ENCODE measurements around the gene TNRC18. TPM values are rescaled to one million over a fixed set of nuclear protein-coding genes. Genes with fewer than 3 reads are reported as not detected.

Gene TNRC18
- total and polyA plus RNA-seq, 9 of the 15 experiments (the other 6 are each of a cell fraction or from before 2014, with no cell fraction given), result 0.03 to 43.2 (median 18.0) TPM

DNA sequence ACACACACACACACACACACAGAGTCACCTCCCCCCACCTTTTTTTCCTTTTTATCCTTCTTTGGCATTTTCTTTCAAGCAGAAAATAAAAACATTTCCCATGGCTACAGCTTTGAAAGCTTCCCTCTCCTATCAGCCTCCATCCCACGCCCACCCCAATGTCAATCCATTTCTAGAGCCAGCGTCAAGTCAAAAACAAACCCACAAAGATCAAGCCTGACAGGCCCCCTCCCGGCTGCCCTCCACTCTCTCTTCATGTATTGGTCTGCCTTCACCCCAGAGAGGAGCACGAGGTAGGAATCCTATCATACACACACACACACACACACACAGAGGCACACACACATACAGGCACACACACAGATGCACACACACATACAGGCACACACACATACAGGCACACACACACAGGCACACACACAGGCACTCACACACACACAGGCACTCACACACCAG lies 8.0 kb upstream of the TNRC18 start (continued):
- peak in 1 of 2 experiments; percentile 64; a peak in 1 of 4 replicates for TF ChIP-seq MLLT1 (IDR thresholded peaks at IDR 0.05)
- no peak for TF ChIP-seq SP1 (CRISPR knock-in tag; IDR thresholded peaks at IDR 0.05)
- TF ChIP-seq, protein P1, sequence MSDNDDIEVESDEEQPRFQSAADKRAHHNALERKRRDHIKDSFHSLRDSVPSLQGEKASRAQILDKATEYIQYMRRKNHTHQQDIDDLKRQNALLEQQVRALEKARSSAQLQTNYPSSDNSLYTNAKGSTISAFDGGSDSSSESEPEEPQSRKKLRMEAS (CRISPR knock-in tag; IDR thresholded peaks at IDR 0.05), result 0 out of 2 replicates have a peak, but pooled peaks have one; percentile 31
- no peak for TF ChIP-seq BCL6 (CRISPR knock-in tag; IDR thresholded peaks at IDR 0.05)
- no peak for TF ChIP-seq HIVEP1 (CRISPR knock-in tag; IDR thresholded peaks at IDR 0.05)
- no peak for TF ChIP-seq FOXP4 (CRISPR knock-in tag; IDR thresholded peaks at IDR 0.05; ENCODE audit: borderline replicate concordance)
- no peak for TF ChIP-seq KLF10 (CRISPR knock-in tag; IDR thresholded peaks at IDR 0.05)
- no peak for TF ChIP-seq RBBP5 (IDR thresholded peaks at IDR 0.05; ENCODE audit: borderline replicate concordance, insufficient read depth, low read length, poor library complexity, severe bottlenecking)
- no peak for TF ChIP-seq CEBPG (CRISPR knock-in tag; IDR thresholded peaks at IDR 0.05)
- no peak for TF ChIP-seq CEBPG (tag; conservative IDR thresholded peaks at IDR 0.05 in 1 of 2, IDR thresholded peaks at IDR 0.05 in 1 of 2)
- no peak for TF ChIP-seq ZNF324 (CRISPR knock-in tag; IDR thresholded peaks at IDR 0.05)
- TF ChIP-seq ZNF668 (CRISPR knock-in tag; IDR thresholded peaks at IDR 0.05), result no peak
- TF ChIP-seq, protein P2, sequence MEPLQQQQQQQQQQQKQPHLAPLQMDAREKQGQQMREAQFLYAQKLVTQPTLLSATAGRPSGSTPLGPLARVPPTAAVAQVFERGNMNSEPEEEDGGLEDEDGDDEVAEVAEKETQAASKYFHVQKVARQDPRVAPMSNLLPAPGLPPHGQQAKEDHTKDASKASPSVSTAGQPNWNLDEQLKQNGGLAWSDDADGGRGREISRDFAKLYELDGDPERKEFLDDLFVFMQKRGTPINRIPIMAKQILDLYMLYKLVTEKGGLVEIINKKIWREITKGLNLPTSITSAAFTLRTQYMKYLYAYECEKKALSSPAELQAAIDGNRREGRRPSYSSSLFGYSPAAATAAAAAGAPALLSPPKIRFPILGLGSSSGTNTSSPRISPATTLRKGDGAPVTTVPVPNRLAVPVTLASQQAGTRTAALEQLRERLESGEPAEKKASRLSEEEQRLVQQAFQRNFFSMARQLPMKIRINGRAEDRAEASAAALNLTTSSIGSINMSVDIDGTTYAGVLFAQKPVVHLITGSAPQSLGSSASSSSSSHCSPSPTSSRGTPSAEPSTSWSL (CRISPR knock-in tag; IDR thresholded peaks at IDR 0.05; ENCODE audit: borderline replicate concordance), result no peak
- TF ChIP-seq, protein P3, sequence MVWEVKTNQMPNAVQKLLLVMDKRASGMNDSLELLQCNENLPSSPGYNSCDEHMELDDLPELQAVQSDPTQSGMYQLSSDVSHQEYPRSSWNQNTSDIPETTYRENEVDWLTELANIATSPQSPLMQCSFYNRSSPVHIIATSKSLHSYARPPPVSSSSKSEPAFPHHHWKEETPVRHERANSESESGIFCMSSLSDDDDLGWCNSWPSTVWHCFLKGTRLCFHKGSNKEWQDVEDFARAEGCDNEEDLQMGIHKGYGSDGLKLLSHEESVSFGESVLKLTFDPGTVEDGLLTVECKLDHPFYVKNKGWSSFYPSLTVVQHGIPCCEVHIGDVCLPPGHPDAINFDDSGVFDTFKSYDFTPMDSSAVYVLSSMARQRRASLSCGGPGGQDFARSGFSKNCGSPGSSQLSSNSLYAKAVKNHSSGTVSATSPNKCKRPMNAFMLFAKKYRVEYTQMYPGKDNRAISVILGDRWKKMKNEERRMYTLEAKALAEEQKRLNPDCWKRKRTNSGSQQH (CRISPR knock-in tag; IDR thresholded peaks at IDR 0.05), result peak; percentile 79
- TF ChIP-seq MYC (IDR thresholded peaks at IDR 0.05; ENCODE audit: low read depth, low read length), result no peak
- no peak for TF ChIP-seq MYC (CRISPR knock-in tag; IDR thresholded peaks at IDR 0.05; ENCODE audit: borderline replicate concordance, low read depth)
- peak; percentile 31; the same call in 1 of the 2 replicates for TF ChIP-seq NCOR1 (IDR thresholded peaks at IDR 0.05)
- TF ChIP-seq ZBTB7A (IDR thresholded peaks at IDR 0.05; ENCODE audit: borderline replicate concordance, control insufficient read depth, low read depth, low read length), result 0 out of 2 replicates have a peak, but pooled peaks have one; percentile 33
- TF ChIP-seq KDM1A (IDR thresholded peaks at IDR 0.05), result peak in 1 of 2 experiments; percentile 76; a peak in 2 of 4 replicates
